HepG2 (cell line): Measurements from ENCODE around the gene APOC1. TPM values are rescaled to one million over a fixed set of nuclear protein-coding genes. Genes with fewer than 3 reads are reported as not detected.
"Not testable (repeated sequence)": the region's sequence is repeated elsewhere in the genome, so short reads cannot be mapped to it uniquely, and the experiment has no call there.

Source experiments
- ATAC-seq: fragments of 200-7000 bp; cut with Tn5 transposase; 3 replicates; pipeline ENCODE4 v1.9.1; 2020; ENCODE audit warnings: mild to moderate bottlenecking, moderate library complexity
- BruUV-seq: library from RNA; stranded (reverse); fragments of 400-500 nt; replicated peaks from 2 replicates; lab custom pipeline; 2021; lab: Mats Ljungman, UMichigan
- CTCF ChIA-PET: fragments of 300-600 bp; formaldehyde crosslinking; extraction: SDS; loops from one replicate; lab custom pipeline; 2021; ENCODE audit warnings: low total read pairs, inconsistent platforms, low intra/inter-chr PET ratio; lab: Yijun Ruan, JAX
- POLR2A ChIA-PET: fragments of 350-600 bp; sonication (Branson Sonifier 250); formaldehyde crosslinking; loops from one replicate; lab custom pipeline; 2020; ENCODE audit warnings: antibody characterized with exemption, inconsistent platforms; lab: Yijun Ruan, JAX
- DNase-seq: peaks from one replicate; pipeline ENCODE4 v3.0.0-alpha.2; 2015; ENCODE audit warnings: low spot score
- FAIRE-seq: peaks from 3 replicates; lab custom pipeline; 2011; peaks lifted over from hg19 to GRCh38; lab: Jason Lieb, UNC
- H2AFZ ChIP-seq: one replicate; pipeline ENCODE4 v1.6.1; 2011; ENCODE audit warnings: low read length, inconsistent platforms
- H3K27ac ChIP-seq: fragments of 300-600 bp; 3 replicates; pipeline ENCODE4 v1.8.0; 2011; ENCODE audit warnings: mixed run types, mild to moderate bottlenecking, mixed read lengths, low read length, inconsistent platforms; ENCODE audit not compliant: insufficient read depth; ENCODE audit errors: extremely low read length
- H3K27me3 ChIP-seq, 2 experiments: fragments of 200-600 bp in 1 of 2; 2 replicates in 1 of 2; 3 replicates in 1 of 2; pipeline versions ENCODE4 v1.6.0 to v1.8.0; 2011; ENCODE audit warnings: low read length in 2 of 2, mild to moderate bottlenecking in 2 of 2, moderate library complexity in 2 of 2, inconsistent platforms in 1 of 2; ENCODE audit not compliant: insufficient read depth in 2 of 2, control insufficient read depth in 1 of 2
- H3K36me3 ChIP-seq, 2 experiments: fragments of 200-600 bp in 1 of 2; replicated peaks in 1 of 2; 2 replicates in 1 of 2; 3 replicates in 1 of 2; pipeline versions ENCODE4 v1.5.1 to v1.8.0; 2011; ENCODE audit warnings: low read length in 2 of 2, inconsistent platforms in 1 of 2; ENCODE audit not compliant: insufficient read depth in 2 of 2, control insufficient read depth in 1 of 2
- H3K4me1 ChIP-seq: 2 replicates; pipeline ENCODE4 v1.5.1; 2012; ENCODE audit warnings: low read length, inconsistent platforms; ENCODE audit not compliant: insufficient read depth
- H3K4me2 ChIP-seq: 2 replicates; pipeline ENCODE4 v1.6.0; 2011; ENCODE audit warnings: low read depth, low read length, inconsistent platforms
- H3K4me3 ChIP-seq, 3 experiments: fragments of 200-600 bp in 1 of 3; sonication (generic), shearing (Covaris generic) in 1 of 3; replicated peaks in 1 of 3; 2 replicates each; pipeline ENCODE4 v1.5.1; 2011 to 2016; ENCODE audit warnings: low read length in 3 of 3, inconsistent platforms in 2 of 3, low read depth in 2 of 3, mild to moderate bottlenecking in 2 of 3, control low read depth in 1 of 3, mixed read lengths in 1 of 3; ENCODE audit not compliant: insufficient read depth in 1 of 3
- H3K79me2 ChIP-seq: one replicate; pipeline ENCODE4 v1.6.1; 2011; ENCODE audit warnings: low read length, inconsistent platforms; ENCODE audit not compliant: insufficient read depth
- H3K9ac ChIP-seq: 2 replicates; pipeline ENCODE4 v1.6.0; 2011; ENCODE audit warnings: mild to moderate bottlenecking, low read depth, low read length, inconsistent platforms; ENCODE audit not compliant: insufficient read depth
- H3K9me3 ChIP-seq: 2 replicates; pipeline ENCODE4 v1.5.1; 2012; ENCODE audit warnings: mild to moderate bottlenecking, low read length
- H4K20me1 ChIP-seq: 2 replicates; pipeline ENCODE4 v1.6.0; 2011; ENCODE audit warnings: inconsistent platforms, mild to moderate bottlenecking, low read length, moderate library complexity; ENCODE audit not compliant: insufficient read depth
- MTF2 ChIP-seq: sonication (generic); formaldehyde crosslinking; IDR thresholded peaks from 2 replicates; pipeline ENCODE4 v1.5.0; 2020; ENCODE audit warnings: missing genetic modification reagents, borderline replicate concordance
- NR2F2 ChIP-seq: IDR thresholded peaks from 2 replicates; pipeline ENCODE4 v1.6.1; 2012; ENCODE audit warnings: low read depth, inconsistent platforms, borderline replicate concordance
- ONECUT2 ChIP-seq: sonication (generic); formaldehyde crosslinking; IDR thresholded peaks from 2 replicates; pipeline ENCODE4 v1.4.0; 2020; ENCODE audit warnings: missing genetic modification reagents
- RXRB ChIP-seq: IDR thresholded peaks from 2 replicates; pipeline ENCODE4 v1.6.1; 2016; ENCODE audit warnings: borderline replicate concordance, missing genetic modification reagents, missing compliant biosample characterization
- ZNF441 ChIP-seq: sonication (generic); formaldehyde crosslinking; IDR thresholded peaks from 2 replicates; pipeline ENCODE4 v1.7.0; 2021; ENCODE audit warnings: missing genetic modification reagents, borderline replicate concordance
- WGBS: methylation state at CpG from one replicate; pipeline ENCODE4 v1.1.6; 2017; ENCODE audit warnings: low lambda C conversion rate; 5-methylcytosine and 5-hydroxymethylcytosine counted together
- in situ Hi-C: cut with HindIII; loops from 2 replicates; pipeline ENCODE4 v1.10.0; 2017; ENCODE audit warnings: low pct_unique_long_range_greater_than_20kb; ENCODE audit not compliant: extremely low pct_ligation_motif_present
- intact Hi-C: fragments of 100-400 bp; cut with micrococcal nuclease; formaldehyde crosslinking; loops from one replicate; pipeline ENCODE4 v1.10.0; 2022; ENCODE audit not compliant: unreplicated experiment
- polyA plus RNA-seq, 8 experiments: library from polyadenylated mRNA; depleted of rRNA in 3 of 8; stranded (reverse) in 7 of 8; unstranded in 1 of 8; fragments of >200 nt; fragmentation: Illumina TruSeq in 4 of 8; extraction: Trizol in 4 of 8; gene quantifications; 2 replicates each; pipeline versions ENCODE4 v1.2.1 to v1.2.3, GENCODE V29; 2011 to 2016; ENCODE audit warnings: low read depth in 4 of 8, missing spikeins in 1 of 8, mixed read lengths in 1 of 8; ENCODE audit not compliant: insufficient read depth in 1 of 8
- total RNA-seq, 5 experiments: library from RNA; depleted of rRNA; stranded (reverse); fragments of >200 nt; fragmentation: Illumina TruSeq; extraction: Trizol; gene quantifications; 2 replicates each; pipeline ENCODE4 v1.2.3, GENCODE V29; 2016; ENCODE audit warnings: low read depth in 1 of 5
- TF ChIP-seq, protein P1 (sequence below): sonication (generic); formaldehyde crosslinking; IDR thresholded peaks from 2 replicates; pipeline ENCODE4 v1.8.0; 2022; ENCODE audit warnings: missing genetic modification reagents, mild to moderate bottlenecking, moderate library complexity, borderline replicate concordance
- TF ChIP-seq, protein P2 (sequence below): sonication (generic); formaldehyde crosslinking; IDR thresholded peaks from 2 replicates; pipeline ENCODE4 v1.5.0; 2020; ENCODE audit warnings: mild to moderate bottlenecking, missing genetic modification reagents
- TF ChIP-seq, protein P3 (sequence below): sonication (generic); formaldehyde crosslinking; IDR thresholded peaks from 2 replicates; pipeline ENCODE4 v1.4.0; 2020; ENCODE audit warnings: missing genetic modification reagents
- TF ChIP-seq, protein P4 (sequence below): sonication (generic); formaldehyde crosslinking; IDR thresholded peaks from 2 replicates; pipeline ENCODE4 v1.5.1; 2020; ENCODE audit warnings: mild to moderate bottlenecking, moderate library complexity, missing genetic modification reagents

The APOC1 gene
- total and polyA plus RNA-seq, 2 of the 13 experiments (the other 11 are each of a cell fraction or from before 2014, with no cell fraction given) = 600 to 1,235 TPM

DNA sequence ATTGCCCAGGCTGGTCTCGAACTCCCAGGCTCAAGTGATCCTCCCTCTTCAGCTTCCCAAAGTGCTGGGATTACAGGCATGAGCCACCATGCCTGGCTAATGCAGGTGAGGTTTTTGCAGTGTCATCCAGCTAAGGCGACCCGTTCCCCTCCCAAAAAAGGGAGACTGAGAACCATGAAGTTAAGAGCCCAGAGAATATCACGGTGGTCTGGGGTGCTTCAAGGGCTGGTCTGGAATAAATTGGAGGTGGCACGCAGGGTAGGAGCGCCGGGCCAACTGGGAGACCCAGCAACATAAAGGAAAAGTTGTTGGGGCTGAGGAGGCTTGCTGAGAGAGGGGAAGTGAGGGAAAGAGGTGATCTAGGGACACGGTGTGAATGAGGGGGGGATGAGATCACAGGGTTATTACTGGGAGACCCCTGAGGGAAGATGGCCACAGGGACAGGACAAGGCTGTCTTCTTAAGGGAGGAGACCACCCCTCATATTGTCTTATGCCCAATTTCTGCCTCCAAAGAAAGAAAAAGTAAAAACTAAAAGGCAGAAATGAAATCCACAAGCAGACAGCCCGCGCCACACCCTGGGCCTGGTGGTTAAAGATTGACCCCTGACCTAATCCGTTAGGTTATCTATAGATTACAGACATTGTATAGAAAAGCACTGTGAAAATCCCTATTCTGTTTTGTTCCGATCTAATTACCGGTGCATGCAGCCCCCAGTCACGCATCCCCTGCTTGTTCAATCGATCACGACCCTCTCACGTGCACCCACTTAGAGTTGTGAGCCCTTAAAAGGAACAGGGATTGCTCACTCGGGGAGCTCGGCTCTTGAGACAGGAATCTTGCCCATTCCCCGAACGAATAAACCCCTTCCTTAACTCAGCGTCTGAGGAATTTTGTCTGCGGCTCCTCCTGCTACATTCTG lies 636 bp upstream of the APOC1 start:
- Histone ChIP-seq H3K4me3 (peak overlapping the region; percentile 53 to 77 (median 60)), H3K79me2 (peaks cover 19% of the 10 kb centered on the region), H3K4me1 (peaks cover 66% of the 10 kb centered on the region), H3K27ac (peak overlapping the region; percentile 88), H3K4me2 (peak overlapping the region; percentile 74), H3K9ac (peak overlapping the region; percentile 84)
- FAIRE-seq, H3K36me3 ChIP-seq, CTCF ChIA-PET, H3K9me3 ChIP-seq, H2AFZ ChIP-seq, H4K20me1 ChIP-seq, DNase-seq, BruUV-seq, H3K27me3 ChIP-seq, intact Hi-C loops: not testable (repeated sequence)
- ATAC-seq = peak; percentile 5; the same call in 2 of the 3 replicates
- in situ Hi-C loops = loop anchor here (5.0 kb wide), 1 partner anchor 34 kb away; the partner anchor contains the start of gene APOC2
- POLR2A ChIA-PET = interaction anchor here (0.6 to 14.7 kb wide), 15 partner anchors 9 to 62 kb away, joined by 3 to 317 read pairs (median 7); partner anchors contain the start of genes APOC2, APOE, CLPTM1 and TOMM40
- WGBS = under 1% methylated on average over 23 of the region's 23 CpGs
- TF ChIP-seq ONECUT2 (CRISPR knock-in tag) (peak; percentile 61; the same call in 1 of the 2 replicates), MTF2 (CRISPR knock-in tag) (0 out of 2 replicates have a peak, but pooled peaks have one; percentile 26), NR2F2 (0 out of 2 replicates have a peak, but pooled peaks have one; percentile 28), ZNF441 (CRISPR knock-in tag) (0 out of 2 replicates have a peak, but pooled peaks have one; percentile 27), RXRB (CRISPR knock-in tag) (peak; percentile 45)
- TF ChIP-seq, protein P1, sequence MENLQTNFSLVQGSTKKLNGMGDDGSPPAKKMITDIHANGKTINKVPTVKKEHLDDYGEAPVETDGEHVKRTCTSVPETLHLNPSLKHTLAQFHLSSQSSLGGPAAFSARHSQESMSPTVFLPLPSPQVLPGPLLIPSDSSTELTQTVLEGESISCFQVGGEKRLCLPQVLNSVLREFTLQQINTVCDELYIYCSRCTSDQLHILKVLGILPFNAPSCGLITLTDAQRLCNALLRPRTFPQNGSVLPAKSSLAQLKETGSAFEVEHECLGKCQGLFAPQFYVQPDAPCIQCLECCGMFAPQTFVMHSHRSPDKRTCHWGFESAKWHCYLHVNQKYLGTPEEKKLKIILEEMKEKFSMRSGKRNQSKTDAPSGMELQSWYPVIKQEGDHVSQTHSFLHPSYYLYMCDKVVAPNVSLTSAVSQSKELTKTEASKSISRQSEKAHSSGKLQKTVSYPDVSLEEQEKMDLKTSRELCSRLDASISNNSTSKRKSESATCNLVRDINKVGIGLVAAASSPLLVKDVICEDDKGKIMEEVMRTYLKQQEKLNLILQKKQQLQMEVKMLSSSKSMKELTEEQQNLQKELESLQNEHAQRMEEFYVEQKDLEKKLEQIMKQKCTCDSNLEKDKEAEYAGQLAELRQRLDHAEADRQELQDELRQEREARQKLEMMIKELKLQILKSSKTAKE (CRISPR knock-in tag) = peak; percentile 11; the same call in 1 of the 2 replicates
- TF ChIP-seq, protein P2, sequence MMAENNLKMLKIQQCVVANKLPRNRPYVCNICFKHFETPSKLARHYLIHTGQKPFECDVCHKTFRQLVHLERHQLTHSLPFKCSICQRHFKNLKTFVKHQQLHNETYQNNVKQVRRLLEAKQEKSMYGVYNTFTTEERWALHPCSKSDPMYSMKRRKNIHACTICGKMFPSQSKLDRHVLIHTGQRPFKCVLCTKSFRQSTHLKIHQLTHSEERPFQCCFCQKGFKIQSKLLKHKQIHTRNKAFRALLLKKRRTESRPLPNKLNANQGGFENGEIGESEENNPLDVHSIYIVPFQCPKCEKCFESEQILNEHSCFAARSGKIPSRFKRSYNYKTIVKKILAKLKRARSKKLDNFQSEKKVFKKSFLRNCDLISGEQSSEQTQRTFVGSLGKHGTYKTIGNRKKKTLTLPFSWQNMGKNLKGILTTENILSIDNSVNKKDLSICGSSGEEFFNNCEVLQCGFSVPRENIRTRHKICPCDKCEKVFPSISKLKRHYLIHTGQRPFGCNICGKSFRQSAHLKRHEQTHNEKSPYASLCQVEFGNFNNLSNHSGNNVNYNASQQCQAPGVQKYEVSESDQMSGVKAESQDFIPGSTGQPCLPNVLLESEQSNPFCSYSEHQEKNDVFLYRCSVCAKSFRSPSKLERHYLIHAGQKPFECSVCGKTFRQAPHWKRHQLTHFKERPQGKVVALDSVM (CRISPR knock-in tag) = peak; percentile 4; the same call in 1 of the 2 replicates
- TF ChIP-seq, protein P3, sequence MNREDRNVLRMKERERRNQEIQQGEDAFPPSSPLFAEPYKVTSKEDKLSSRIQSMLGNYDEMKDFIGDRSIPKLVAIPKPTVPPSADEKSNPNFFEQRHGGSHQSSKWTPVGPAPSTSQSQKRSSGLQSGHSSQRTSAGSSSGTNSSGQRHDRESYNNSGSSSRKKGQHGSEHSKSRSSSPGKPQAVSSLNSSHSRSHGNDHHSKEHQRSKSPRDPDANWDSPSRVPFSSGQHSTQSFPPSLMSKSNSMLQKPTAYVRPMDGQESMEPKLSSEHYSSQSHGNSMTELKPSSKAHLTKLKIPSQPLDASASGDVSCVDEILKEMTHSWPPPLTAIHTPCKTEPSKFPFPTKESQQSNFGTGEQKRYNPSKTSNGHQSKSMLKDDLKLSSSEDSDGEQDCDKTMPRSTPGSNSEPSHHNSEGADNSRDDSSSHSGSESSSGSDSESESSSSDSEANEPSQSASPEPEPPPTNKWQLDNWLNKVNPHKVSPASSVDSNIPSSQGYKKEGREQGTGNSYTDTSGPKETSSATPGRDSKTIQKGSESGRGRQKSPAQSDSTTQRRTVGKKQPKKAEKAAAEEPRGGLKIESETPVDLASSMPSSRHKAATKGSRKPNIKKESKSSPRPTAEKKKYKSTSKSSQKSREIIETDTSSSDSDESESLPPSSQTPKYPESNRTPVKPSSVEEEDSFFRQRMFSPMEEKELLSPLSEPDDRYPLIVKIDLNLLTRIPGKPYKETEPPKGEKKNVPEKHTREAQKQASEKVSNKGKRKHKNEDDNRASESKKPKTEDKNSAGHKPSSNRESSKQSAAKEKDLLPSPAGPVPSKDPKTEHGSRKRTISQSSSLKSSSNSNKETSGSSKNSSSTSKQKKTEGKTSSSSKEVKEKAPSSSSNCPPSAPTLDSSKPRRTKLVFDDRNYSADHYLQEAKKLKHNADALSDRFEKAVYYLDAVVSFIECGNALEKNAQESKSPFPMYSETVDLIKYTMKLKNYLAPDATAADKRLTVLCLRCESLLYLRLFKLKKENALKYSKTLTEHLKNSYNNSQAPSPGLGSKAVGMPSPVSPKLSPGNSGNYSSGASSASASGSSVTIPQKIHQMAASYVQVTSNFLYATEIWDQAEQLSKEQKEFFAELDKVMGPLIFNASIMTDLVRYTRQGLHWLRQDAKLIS (CRISPR knock-in tag) = 0 out of 2 replicates have a peak, but pooled peaks have one; percentile 32
- TF ChIP-seq, protein P4, sequence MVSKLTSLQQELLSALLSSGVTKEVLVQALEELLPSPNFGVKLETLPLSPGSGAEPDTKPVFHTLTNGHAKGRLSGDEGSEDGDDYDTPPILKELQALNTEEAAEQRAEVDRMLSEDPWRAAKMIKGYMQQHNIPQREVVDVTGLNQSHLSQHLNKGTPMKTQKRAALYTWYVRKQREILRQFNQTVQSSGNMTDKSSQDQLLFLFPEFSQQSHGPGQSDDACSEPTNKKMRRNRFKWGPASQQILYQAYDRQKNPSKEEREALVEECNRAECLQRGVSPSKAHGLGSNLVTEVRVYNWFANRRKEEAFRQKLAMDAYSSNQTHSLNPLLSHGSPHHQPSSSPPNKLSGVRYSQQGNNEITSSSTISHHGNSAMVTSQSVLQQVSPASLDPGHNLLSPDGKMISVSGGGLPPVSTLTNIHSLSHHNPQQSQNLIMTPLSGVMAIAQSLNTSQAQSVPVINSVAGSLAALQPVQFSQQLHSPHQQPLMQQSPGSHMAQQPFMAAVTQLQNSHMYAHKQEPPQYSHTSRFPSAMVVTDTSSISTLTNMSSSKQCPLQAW (CRISPR knock-in tag) = peak; percentile 37; the same call in 1 of the 2 replicates
